A549 (cell line): ENCODE data around the gene ASZ1.

Experiments used
- CEBPB ChIP-seq, 2 experiments: fragments of >200 bp in 1 of 2; sonication (Bioruptor Twin) in 1 of 2; formaldehyde crosslinking in 1 of 2; IDR thresholded peaks; 2 replicates each; pipeline ENCODE4 v1.6.1; 2012 to 2016
- EP300 ChIP-seq, 2 experiments: fragments of >200 bp; sonication (Bioruptor Twin); formaldehyde crosslinking; IDR thresholded peaks; 2 replicates in 1 of 2; 3 replicates in 1 of 2; pipeline ENCODE4 v1.6.1; 2016 to 2017
- ESRRA ChIP-seq: fragments of 150-350 bp; IDR thresholded peaks from 2 replicates; pipeline ENCODE4 v1.6.1; 2014; ENCODE audit warnings: mild to moderate bottlenecking, low read length, borderline replicate concordance
- HDAC2 ChIP-seq: fragments of 200-600 bp; sonication (generic); IDR thresholded peaks from 2 replicates; pipeline ENCODE4 v1.6.1; 2016
- HMGXB4 ChIP-seq: fragments of 250-450 bp; sonication (Bioruptor Pico); IDR thresholded peaks from 2 replicates; pipeline ENCODE4 v1.5.0; 2021; ENCODE audit warnings: mild to moderate bottlenecking, moderate library complexity, borderline replicate concordance
- MAZ ChIP-seq: fragments of 150-350 bp; IDR thresholded peaks from 2 replicates; pipeline ENCODE4 v1.6.1; 2014; ENCODE audit warnings: antibody characterized with exemption, low read depth, low read length, borderline replicate concordance
- POLR2A ChIP-seq: IDR thresholded peaks from 2 replicates; pipeline ENCODE4 v1.6.1; 2012; ENCODE audit warnings: mild to moderate bottlenecking, low read length
- RCOR1 ChIP-seq: fragments of 150-350 bp; IDR thresholded peaks from 2 replicates; pipeline ENCODE4 v1.6.1; 2014; ENCODE audit warnings: antibody characterized with exemption, low read length, low read depth
- RNF2 ChIP-seq: fragments of 200-600 bp; sonication (generic); IDR thresholded peaks from 2 replicates; pipeline ENCODE4 v1.6.1; 2016; ENCODE audit warnings: low read depth, mild to moderate bottlenecking, antibody characterized with exemption, moderate library complexity, borderline replicate concordance
- SMC3 ChIP-seq: fragments of >200 bp; sonication (Bioruptor Twin); formaldehyde crosslinking; IDR thresholded peaks from 3 replicates; pipeline ENCODE4 v1.6.1; 2018; ENCODE audit warnings: inconsistent platforms
- USF2 ChIP-seq: fragments of 450-650 bp; IDR thresholded peaks from 2 replicates; pipeline ENCODE4 v1.6.1; 2014; ENCODE audit warnings: antibody characterized with exemption
- TF ChIP-seq, protein P1 (sequence below): fragments of >200 bp; sonication (Bioruptor Twin); formaldehyde crosslinking; IDR thresholded peaks from 3 replicates; pipeline ENCODE4 v1.5.1; 2016
- TF ChIP-seq, protein P2 (sequence below): fragments of 150-350 bp; IDR thresholded peaks from 2 replicates; pipeline ENCODE4 v1.6.1; 2014; ENCODE audit warnings: low read depth, mild to moderate bottlenecking, low read length

GRCh38 chr7:117424090-117424829 is 3.0 kb downstream of the ASZ1 start:
- TF ChIP-seq RCOR1 (no peak), ESRRA (no peak), HMGXB4 (CRISPR knock-in tag) (no peak), SMC3 (no peak), RNF2 (no peak), CEBPB (IDR thresholded peaks at IDR 0.05) (no peak), EP300 (IDR thresholded peaks at IDR 0.05) (no peak), USF2 (no peak), HDAC2 (no peak), POLR2A (no peak), MAZ (no peak)
- TF ChIP-seq, protein P1, sequence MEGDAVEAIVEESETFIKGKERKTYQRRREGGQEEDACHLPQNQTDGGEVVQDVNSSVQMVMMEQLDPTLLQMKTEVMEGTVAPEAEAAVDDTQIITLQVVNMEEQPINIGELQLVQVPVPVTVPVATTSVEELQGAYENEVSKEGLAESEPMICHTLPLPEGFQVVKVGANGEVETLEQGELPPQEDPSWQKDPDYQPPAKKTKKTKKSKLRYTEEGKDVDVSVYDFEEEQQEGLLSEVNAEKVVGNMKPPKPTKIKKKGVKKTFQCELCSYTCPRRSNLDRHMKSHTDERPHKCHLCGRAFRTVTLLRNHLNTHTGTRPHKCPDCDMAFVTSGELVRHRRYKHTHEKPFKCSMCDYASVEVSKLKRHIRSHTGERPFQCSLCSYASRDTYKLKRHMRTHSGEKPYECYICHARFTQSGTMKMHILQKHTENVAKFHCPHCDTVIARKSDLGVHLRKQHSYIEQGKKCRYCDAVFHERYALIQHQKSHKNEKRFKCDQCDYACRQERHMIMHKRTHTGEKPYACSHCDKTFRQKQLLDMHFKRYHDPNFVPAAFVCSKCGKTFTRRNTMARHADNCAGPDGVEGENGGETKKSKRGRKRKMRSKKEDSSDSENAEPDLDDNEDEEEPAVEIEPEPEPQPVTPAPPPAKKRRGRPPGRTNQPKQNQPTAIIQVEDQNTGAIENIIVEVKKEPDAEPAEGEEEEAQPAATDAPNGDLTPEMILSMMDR, result no peak
- TF ChIP-seq, protein P2, sequence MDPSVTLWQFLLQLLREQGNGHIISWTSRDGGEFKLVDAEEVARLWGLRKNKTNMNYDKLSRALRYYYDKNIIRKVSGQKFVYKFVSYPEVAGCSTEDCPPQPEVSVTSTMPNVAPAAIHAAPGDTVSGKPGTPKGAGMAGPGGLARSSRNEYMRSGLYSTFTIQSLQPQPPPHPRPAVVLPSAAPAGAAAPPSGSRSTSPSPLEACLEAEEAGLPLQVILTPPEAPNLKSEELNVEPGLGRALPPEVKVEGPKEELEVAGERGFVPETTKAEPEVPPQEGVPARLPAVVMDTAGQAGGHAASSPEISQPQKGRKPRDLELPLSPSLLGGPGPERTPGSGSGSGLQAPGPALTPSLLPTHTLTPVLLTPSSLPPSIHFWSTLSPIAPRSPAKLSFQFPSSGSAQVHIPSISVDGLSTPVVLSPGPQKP, result no peak
